ENCODE measurements around the gene INTS15.

The INTS15 gene

DNA sequence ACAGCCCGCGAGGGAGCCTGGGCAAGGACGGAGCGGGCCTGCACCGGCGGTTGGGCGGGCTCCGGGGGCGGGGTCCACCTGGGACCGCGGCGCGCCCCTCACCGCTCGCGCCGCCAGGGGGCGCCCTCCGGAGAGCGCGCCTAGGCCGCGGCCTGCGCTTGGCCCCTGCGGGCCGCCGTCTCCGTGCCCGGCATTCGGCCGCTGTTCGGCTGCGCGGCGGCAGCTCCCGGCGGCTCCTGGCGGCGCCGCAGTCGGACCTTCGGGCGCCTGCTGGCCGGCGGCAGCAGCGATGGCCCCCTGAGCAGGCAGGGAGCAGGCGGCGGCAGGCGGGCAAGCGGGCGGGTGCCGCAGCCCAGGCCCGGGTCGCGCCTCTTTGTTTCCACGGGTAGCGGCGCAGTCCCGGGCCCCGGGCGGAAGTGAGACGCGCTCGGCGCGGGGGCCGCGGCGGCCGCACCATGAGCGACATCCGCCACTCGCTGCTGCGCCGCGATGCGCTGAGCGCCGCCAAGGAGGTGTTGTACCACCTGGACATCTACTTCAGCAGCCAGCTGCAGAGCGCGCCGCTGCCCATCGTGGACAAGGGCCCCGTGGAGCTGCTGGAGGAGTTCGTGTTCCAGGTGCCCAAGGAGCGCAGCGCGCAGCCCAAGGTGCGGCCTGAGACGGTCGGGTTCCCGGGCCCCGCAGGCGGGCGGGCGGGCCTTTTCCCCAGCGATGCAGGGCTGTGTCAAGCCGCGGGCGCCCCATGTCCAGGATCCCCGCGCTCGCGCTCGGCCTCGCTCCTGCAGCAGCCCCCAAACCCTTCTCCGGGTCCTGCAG lies at the start of gene INTS15:
Gene INTS15 (plus strand): TSS at position 193 of the 816 bp plus-strand sequence. CDS start 263 bp downstream, at position 456.
- TF ChIP-seq ZFX (IDR thresholded peaks at IDR 0.05; ENCODE audit: borderline replicate concordance), result no peak
- TF ChIP-seq CTCF (IDR thresholded peaks at IDR 0.05), result peak; percentile 99

DNA sequence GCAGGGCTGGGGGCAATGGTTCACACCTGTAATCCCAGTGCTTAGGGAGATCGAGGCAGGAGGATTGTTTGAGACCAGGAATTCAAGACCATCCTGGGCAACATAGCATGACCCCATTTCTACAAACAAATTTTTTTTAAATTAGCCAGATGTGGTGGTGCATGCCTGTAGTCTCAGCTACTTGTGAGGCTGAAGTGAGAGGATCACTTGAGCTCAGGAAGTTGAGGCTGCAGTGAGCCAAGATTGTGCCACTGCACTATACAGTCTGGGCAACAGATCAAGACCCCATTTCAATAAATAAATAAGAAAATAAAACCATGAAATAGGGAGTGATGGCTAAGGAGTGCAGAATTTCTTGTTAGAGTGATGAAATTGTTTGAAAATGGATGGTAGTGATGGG lies 47.5 kb upstream of the INTS15 start:
- no peak overlapping the region for H3K27ac ChIP-seq

More for the DNA sequence above, at the start of gene INTS15:
- peak within 1 kb of the TSS; percentile 79 for H3K27ac ChIP-seq

DNA sequence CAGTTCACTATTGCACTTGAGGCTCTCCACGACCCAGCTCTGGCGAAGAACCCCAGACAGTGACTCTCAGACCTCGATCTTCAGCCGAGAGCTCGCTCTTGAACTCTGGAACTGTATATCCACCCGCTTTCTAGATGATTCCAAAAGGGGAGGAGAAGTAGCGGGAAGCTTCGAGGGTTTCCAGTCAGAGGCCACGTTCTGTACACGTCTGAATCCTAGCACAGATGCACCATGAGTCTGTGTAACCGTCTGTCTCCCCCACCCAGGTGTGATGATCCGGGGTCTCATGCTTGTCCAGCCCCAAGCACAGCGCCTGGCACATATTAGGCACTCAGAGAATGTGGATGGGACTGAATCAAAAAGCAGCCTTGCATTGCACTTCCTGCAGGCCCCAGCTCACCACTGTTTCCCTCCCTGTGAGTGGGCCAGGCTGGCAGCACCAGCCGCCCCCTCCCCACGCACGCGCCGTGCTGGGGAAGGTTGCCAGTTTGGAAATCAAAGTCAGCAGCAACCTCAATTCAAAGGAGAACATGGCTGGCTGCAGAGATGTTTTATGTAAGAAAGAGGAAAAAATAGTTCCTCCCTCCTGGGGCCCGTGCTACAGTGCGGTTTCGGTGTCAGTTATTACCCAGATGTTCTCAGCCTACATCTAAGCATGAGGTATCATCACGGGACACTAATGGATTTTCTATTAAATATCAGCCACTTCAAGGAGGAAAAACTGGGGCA lies 44.3 kb upstream of the INTS15 start:
- no peak overlapping the region for H3K27ac ChIP-seq
- TF ChIP-seq CTCF (IDR thresholded peaks at IDR 0.05), result no peak
- no peak for TF ChIP-seq ZFX (IDR thresholded peaks at IDR 0.05; ENCODE audit: borderline replicate concordance)

More for the DNA sequence above, 47.5 kb upstream of the INTS15 start:
- TF ChIP-seq ZFX (IDR thresholded peaks at IDR 0.05; ENCODE audit: borderline replicate concordance), result no peak

- no peak for TF ChIP-seq CTCF (IDR thresholded peaks at IDR 0.05)
- TF ChIP-seq ZFX (IDR thresholded peaks at IDR 0.05; ENCODE audit: borderline replicate concordance), result no peak
- H3K27ac ChIP-seq, result no peak overlapping the region
Measured at GRCh38 chr7:6546498-6547251, 43.1 kb upstream of the INTS15 start.

DNA sequence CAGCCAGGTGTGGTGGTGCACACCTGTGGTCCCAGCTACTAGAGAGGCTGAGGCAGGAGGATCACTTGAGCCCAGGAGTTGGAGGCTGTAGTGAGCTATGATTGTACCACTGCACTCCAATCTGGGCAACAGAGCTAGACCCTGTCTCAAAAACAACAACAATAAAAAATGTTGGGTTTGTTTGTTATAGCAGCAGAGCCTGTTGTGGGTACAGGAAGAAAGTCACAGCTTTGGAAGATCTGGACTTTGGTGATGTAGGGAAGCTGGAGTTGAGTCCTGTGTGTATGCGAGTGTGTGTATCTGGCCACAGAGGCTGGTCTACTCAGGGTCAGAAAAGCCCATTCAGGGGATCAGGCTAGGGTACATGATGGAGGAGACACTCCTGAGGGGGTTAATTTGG lies 42.4 kb upstream of the INTS15 start:
- TF ChIP-seq CTCF (IDR thresholded peaks at IDR 0.05) (no peak), ZFX (IDR thresholded peaks at IDR 0.05; ENCODE audit: borderline replicate concordance) (no peak)

DNA sequence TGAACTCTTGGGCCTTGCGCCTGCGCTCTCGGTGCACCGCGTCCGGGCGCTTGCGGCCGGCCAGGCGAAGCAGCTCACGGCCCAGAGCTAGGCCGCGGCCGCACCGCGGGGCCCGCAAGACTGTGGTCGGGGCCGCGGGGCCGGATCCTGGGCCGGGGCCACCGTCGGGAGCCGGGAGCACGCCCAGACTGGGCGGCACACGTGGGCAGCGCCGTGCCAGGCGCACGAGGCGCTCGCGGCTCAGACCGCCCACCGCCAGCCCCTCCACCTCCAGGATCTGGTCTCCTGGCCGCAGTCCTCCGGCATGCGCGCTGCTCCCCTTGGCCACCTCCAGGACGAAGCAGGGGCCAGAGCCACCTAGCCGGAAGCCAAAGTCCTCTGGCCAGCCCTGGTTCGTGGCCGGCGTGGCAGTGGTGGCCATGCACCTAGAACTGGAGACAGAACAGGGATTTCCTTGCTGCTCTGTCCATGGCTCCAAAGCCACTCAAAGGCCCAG lies 38.8 kb upstream of the INTS15 start, which contains the start of gene GRID2IP:
Gene GRID2IP (minus strand): TSS at position 446 of the 496 bp plus-strand sequence. CDS start 25 bp downstream, at position 421.
- no peak within 1 kb of the TSS for H3K27ac ChIP-seq
- TF ChIP-seq ZFX (IDR thresholded peaks at IDR 0.05; ENCODE audit: borderline replicate concordance), result no peak
- no peak for TF ChIP-seq CTCF (IDR thresholded peaks at IDR 0.05)

More for the DNA sequence above, 42.4 kb upstream of the INTS15 start:
- no peak overlapping the region for H3K27ac ChIP-seq

DNA sequence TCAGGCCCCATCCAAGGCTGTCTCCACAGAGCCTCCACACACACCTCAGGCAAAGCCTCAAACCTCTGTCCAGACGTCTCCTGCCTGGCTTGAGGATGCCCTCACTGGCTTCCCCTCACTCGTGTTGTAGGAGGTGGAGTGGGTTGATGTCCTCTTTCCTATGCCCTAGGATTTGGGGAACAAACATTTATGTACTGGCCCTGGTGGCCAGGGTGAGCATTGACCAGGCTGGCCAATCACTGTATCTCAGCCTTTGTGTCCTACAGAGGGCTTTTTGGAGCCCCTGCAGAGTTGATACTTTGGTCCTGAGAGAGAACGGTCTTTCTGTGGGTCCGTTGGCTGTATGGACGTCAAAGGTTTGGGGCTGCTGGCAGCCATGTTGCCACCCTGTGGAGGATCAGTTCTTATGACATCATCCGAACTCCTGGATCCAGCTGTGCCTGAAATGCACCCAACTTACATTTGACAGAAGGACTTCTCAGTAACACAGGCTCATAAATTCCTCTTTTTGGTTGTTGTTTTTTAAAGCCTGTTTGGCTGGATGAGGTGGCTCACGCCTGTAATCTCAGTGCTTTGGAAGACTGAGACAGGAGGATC lies 36.3 kb upstream of the INTS15 start:
- TF ChIP-seq ZFX (IDR thresholded peaks at IDR 0.05; ENCODE audit: borderline replicate concordance) (no peak), CTCF (IDR thresholded peaks at IDR 0.05) (peak; percentile 21; the same call in 1 of the 2 replicates)
- no peak overlapping the region for H3K27ac ChIP-seq

Data from 22Rv1 (cell line).